Left lobe of liver (tissue), 2 donors: ENCODE results near the gene BNC2. TPM values are rescaled to one million over a fixed set of nuclear protein-coding genes. Genes with fewer than 3 reads are reported as not detected.
A peak's percentile ranks its signal among the peaks of the same experiment; 100 is the strongest.

Experiments
- ATAC-seq: fragments of 200-7000 bp; cut with Tn5 transposase; one replicate; pipeline ENCODE4 v1.9.1; 2020; ENCODE audit warnings: mild to moderate bottlenecking, moderate library complexity
- DNase-seq: peaks from one replicate; pipeline ENCODE4 v3.0.0-alpha.2; 2020; ENCODE audit warnings: low spot score
- total RNA-seq: library from RNA; stranded (reverse); gene quantifications from one replicate; pipeline ENCODE4 v1.2.1, GENCODE V29; 2021
- donor health status: DM: no; HTN: no; CAD: no; lungs with moderate emphysema.
- donor health status: DM: no; HTN: yes; CAD: no.

Gene BNC2
- total RNA-seq, 1 donor from 2014 or later: 0.55 TPM

GRCh38 chr9:16398691-16399090, 471.8 kb downstream of the BNC2 start:
- DNase-seq: no peak
- no peak for ATAC-seq

- DNase-seq (no peak), ATAC-seq (no peak)
These were observed 474.1 kb downstream of the BNC2 start for GRCh38 chr9:16396389-16396788.

- DNase-seq (no peak), ATAC-seq (no peak)
These were observed 479.1 kb downstream of the BNC2 start for GRCh38 chr9:16391369-16391768.

- ATAC-seq (no peak), DNase-seq (no peak)
These were observed 483.1 kb downstream of the BNC2 start for GRCh38 chr9:16387382-16387781.

- ATAC-seq (no peak), DNase-seq (no peak)
These were observed 483.7 kb downstream of the BNC2 start for GRCh38 chr9:16386827-16387077.

GRCh38 chr9:16386007-16386826, 484.3 kb downstream of the BNC2 start:
- DNase-seq (no peak), ATAC-seq (peak; percentile 66)

GRCh38 chr9:16385590-16385989, 484.9 kb downstream of the BNC2 start:
- ATAC-seq (no peak), DNase-seq (no peak)

- no peak for ATAC-seq
- DNase-seq: no peak
These were observed 485.5 kb downstream of the BNC2 start for GRCh38 chr9:16384993-16385392.

- DNase-seq (no peak), ATAC-seq (no peak)
These were observed 493.2 kb downstream of the BNC2 start for GRCh38 chr9:16377311-16377710.

GRCh38 chr9:16371306-16371705, 499.2 kb downstream of the BNC2 start:
- DNase-seq (no peak), ATAC-seq (no peak)

GRCh38 chr9:16370647-16371046, 499.8 kb downstream of the BNC2 start:
- ATAC-seq (no peak), DNase-seq (no peak)

- no peak for ATAC-seq
These were observed 501.0 kb downstream of the BNC2 start for GRCh38 chr9:16369427-16369826.

GRCh38 chr9:16368237-16369087, 502.0 kb downstream of the BNC2 start:
- DNase-seq (no peak), ATAC-seq (no peak)

More at GRCh38 chr9:16369427-16369826, 501.0 kb downstream of the BNC2 start:
- DNase-seq: no peak

- DNase-seq (no peak), ATAC-seq (no peak)
These were observed 502.8 kb downstream of the BNC2 start for GRCh38 chr9:16367605-16368231.

- no peak for DNase-seq
- no peak for ATAC-seq
These were observed 506.1 kb downstream of the BNC2 start for GRCh38 chr9:16364347-16364746.

GRCh38 chr9:16363916-16364315, 506.6 kb downstream of the BNC2 start:
- ATAC-seq (no peak), DNase-seq (no peak)

GRCh38 chr9:16363073-16363781, 507.2 kb downstream of the BNC2 start:
- ATAC-seq (no peak), DNase-seq (no peak)

- no peak for ATAC-seq
- no peak for DNase-seq
These were observed 508.5 kb downstream of the BNC2 start for GRCh38 chr9:16361939-16362338.

GRCh38 chr9:16361118-16361517, 509.4 kb downstream of the BNC2 start:
- ATAC-seq (no peak), DNase-seq (no peak)

GRCh38 chr9:16360247-16360646, 510.2 kb downstream of the BNC2 start:
- DNase-seq (no peak), ATAC-seq (no peak)
